SK-N-SH treated with all-trans-retinoic acid at 6 μM for 48 hours (cell line): Measurements from ENCODE around the gene SKI.

ENCODE experiments used
- ATAC-seq: fragments of 200-7000 bp; cut with Tn5 transposase; 3 replicates; pipeline ENCODE4 v1.9.1; 2020; ENCODE audit warnings: mild to moderate bottlenecking, moderate library complexity
- ARNTL ChIP-seq: fragments of 450-650 bp; formaldehyde crosslinking; IDR thresholded peaks from 2 replicates; pipeline ENCODE4 v1.5.0; 2020; ENCODE audit warnings: low read depth, mild to moderate bottlenecking, moderate library complexity, borderline replicate concordance
- BACH2 ChIP-seq: fragments of 250-450 bp; sonication (Bioruptor Pico); IDR thresholded peaks from 2 replicates; pipeline ENCODE4 v1.9.0; 2021; ENCODE audit warnings: mild to moderate bottlenecking, borderline replicate concordance
- CSDC2 ChIP-seq: fragments of 250-450 bp; sonication (Bioruptor Pico); IDR thresholded peaks from 2 replicates; pipeline ENCODE4 v1.5.0; 2020; ENCODE audit warnings: mild to moderate bottlenecking, moderate library complexity
- CSRNP3 ChIP-seq: fragments of 250-450 bp; sonication (Bioruptor Pico); IDR thresholded peaks from 2 replicates; pipeline ENCODE4 v1.5.1; 2021; ENCODE audit warnings: mild to moderate bottlenecking, moderate library complexity
- ISL1 ChIP-seq: fragments of 250-450 bp; sonication (Bioruptor Pico); IDR thresholded peaks from 2 replicates; pipeline ENCODE4 v2.1.2; 2022; ENCODE audit warnings: mild to moderate bottlenecking, moderate library complexity
- PATZ1 ChIP-seq: fragments of 250-450 bp; sonication (Bioruptor Pico); IDR thresholded peaks from 2 replicates; pipeline ENCODE4 v1.8.0; 2020; ENCODE audit warnings: mild to moderate bottlenecking, moderate library complexity, borderline replicate concordance
- POU6F1 ChIP-seq: fragments of 250-450 bp; sonication (Bioruptor Pico); IDR thresholded peaks from 2 replicates; pipeline ENCODE4 v1.8.0; 2021; ENCODE audit warnings: low read depth, mild to moderate bottlenecking, moderate library complexity, borderline replicate concordance
- PPARA ChIP-seq: fragments of 250-450 bp; sonication (Bioruptor Pico); IDR thresholded peaks from 2 replicates; pipeline ENCODE4 v1.5.0; 2020; ENCODE audit warnings: mild to moderate bottlenecking, borderline replicate concordance
- RARB ChIP-seq: fragments of 250-450 bp; sonication (Bioruptor Pico); IDR thresholded peaks from 2 replicates; pipeline ENCODE4 v1.8.0; 2021; ENCODE audit warnings: mild to moderate bottlenecking, moderate library complexity
- TCF4 ChIP-seq: fragments of 250-450 bp; sonication (Bioruptor Pico); IDR thresholded peaks from 2 replicates; pipeline ENCODE4 v1.8.0; 2021; ENCODE audit warnings: mild to moderate bottlenecking, moderate library complexity, borderline replicate concordance
- TOX ChIP-seq: fragments of 250-450 bp; sonication (Bioruptor Pico); IDR thresholded peaks from 2 replicates; pipeline ENCODE4 v1.8.0; 2021; ENCODE audit warnings: mild to moderate bottlenecking, moderate library complexity, borderline replicate concordance
- TSHZ2 ChIP-seq: fragments of 250-450 bp; sonication (Bioruptor Pico); IDR thresholded peaks from 2 replicates; pipeline ENCODE4 v1.5.0; 2020; ENCODE audit warnings: mild to moderate bottlenecking, moderate library complexity
- ZC3H10 ChIP-seq: fragments of 250-450 bp; sonication (Bioruptor Pico); IDR thresholded peaks from 2 replicates; pipeline ENCODE4 v1.5.1; 2021; ENCODE audit warnings: mild to moderate bottlenecking, moderate library complexity
- ZFP3 ChIP-seq: fragments of 250-450 bp; sonication (Bioruptor Pico); IDR thresholded peaks from 2 replicates; pipeline ENCODE4 v1.5.0; 2020; ENCODE audit warnings: mild to moderate bottlenecking, moderate library complexity
- ZFP30 ChIP-seq: fragments of 450-650 bp; formaldehyde crosslinking; IDR thresholded peaks from 2 replicates; pipeline ENCODE4 v1.5.0; 2022; ENCODE audit warnings: mild to moderate bottlenecking, moderate library complexity
- ZNF565 ChIP-seq: fragments of 450-650 bp; formaldehyde crosslinking; conservative IDR thresholded peaks from 2 replicates; pipeline ENCODE4 v1.5.0; 2020; ENCODE audit warnings: low read depth, mild to moderate bottlenecking, moderate library complexity
- ZNF70 ChIP-seq: fragments of 450-650 bp; formaldehyde crosslinking; IDR thresholded peaks from 2 replicates; pipeline ENCODE4 v1.5.0; 2020; ENCODE audit warnings: mild to moderate bottlenecking, moderate library complexity
- ZNF8 ChIP-seq: fragments of 450-650 bp; formaldehyde crosslinking; IDR thresholded peaks from 2 replicates; pipeline ENCODE4 v1.5.0; 2020; ENCODE audit warnings: mild to moderate bottlenecking, moderate library complexity

Gene SKI

GRCh38 chr1:2356401-2356800 lies 128.3 kb downstream of the SKI start (continued):
- TF ChIP-seq ZNF8 (CRISPR knock-in tag) (no peak), CSDC2 (CRISPR knock-in tag) (no peak)

GRCh38 chr1:2356911-2357845 lies 129.1 kb downstream of the SKI start:
- TF ChIP-seq TCF4 (CRISPR knock-in tag): no peak
- TF ChIP-seq ZC3H10 (CRISPR knock-in tag): no peak
- TF ChIP-seq RARB: no peak
- TF ChIP-seq CSDC2 (CRISPR knock-in tag): no peak
- TF ChIP-seq ISL1 (CRISPR knock-in tag): no peak
- TF ChIP-seq TSHZ2: no peak
- no peak for TF ChIP-seq PPARA (CRISPR knock-in tag)
- no peak for TF ChIP-seq ZFP3 (CRISPR knock-in tag)
- TF ChIP-seq, all 23 proteins: peak for 0
- ATAC-seq: no peak

- TF ChIP-seq TOX (CRISPR knock-in tag) (no peak), ZFP3 (CRISPR knock-in tag) (no peak), ZC3H10 (CRISPR knock-in tag) (no peak), POU6F1 (no peak), ISL1 (CRISPR knock-in tag) (no peak), PPARA (CRISPR knock-in tag) (no peak), PATZ1 (no peak), BACH2 (no peak), ZNF70 (CRISPR knock-in tag) (no peak), ZNF565 (CRISPR knock-in tag) (no peak), CSRNP3 (no peak), ZFP30 (CRISPR knock-in tag) (no peak), ARNTL (no peak)
- no peak for ATAC-seq
These were observed 130.0 kb downstream of the SKI start for GRCh38 chr1:2358072-2358471.

- TF ChIP-seq ZNF8 (CRISPR knock-in tag): no peak
- TF ChIP-seq, all 23 proteins: peak for 0
- no peak for ATAC-seq
These were observed 130.8 kb downstream of the SKI start for GRCh38 chr1:2358651-2359640.
